ENCODE data around the gene MSH2.

The MSH2 gene

DNA sequence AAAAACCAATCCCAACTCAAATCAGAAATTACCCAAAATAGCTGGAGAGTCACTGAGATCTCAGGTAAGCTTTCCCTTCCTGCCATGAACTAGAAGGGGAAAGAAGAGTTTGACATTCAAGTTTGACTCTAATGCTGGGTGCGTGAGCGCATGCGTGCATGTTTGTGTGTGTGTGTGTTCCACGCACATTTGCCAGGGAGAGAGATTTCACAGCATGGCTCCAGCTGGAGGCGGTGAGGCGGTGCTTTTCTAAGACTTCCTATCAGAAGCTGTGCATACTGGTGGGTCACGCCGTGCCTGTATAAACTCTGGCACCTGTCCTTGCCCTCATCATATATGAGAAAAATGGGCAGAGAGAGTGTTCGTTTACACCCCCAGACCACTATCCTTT is 116.2 kb downstream of the MSH2 start:
- FAIRE-seq, result no peak
- no peak for DNase-seq (ENCODE audit: insufficient read length, low spot score)
- TF ChIP-seq CTCF (IDR thresholded peaks at IDR 0.05; ENCODE audit: insufficient read depth, missing control alignments), result no peak

DNA sequence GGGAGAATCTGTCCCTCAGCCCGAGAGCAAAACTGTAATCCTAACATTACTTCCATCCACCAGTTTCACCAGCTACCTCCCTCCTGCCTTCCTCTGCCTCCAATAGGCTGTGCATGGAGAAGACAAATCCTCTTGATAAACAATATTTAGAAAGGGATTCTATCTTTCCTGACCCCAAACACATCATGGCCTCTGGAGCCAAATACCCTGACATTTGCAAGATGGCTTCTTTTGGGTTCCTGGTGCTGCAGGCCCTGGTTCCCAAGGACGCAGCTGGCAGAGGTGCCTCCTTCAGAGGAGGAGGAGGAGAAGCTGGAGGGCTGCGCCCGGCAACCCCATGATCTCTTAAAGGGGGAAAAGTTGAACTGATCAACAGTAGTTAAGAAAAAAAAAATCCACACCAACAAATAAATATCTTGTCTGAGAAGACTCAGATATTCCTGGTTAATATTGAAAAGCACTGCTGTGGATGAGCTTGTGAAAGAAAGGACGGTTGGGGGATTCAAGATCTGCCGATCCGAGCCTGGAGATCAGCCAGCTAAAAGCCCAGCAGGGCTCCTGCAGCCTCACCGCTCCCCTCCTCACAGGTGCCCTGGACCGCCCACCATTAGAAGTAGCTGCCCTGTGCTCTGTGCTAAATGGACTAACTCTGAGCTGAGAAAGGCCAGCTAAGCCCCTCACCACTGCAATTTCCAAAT is 116.8 kb downstream of the MSH2 start:
- no peak for TF ChIP-seq CTCF (IDR thresholded peaks at IDR 0.05; ENCODE audit: insufficient read depth, missing control alignments)
- DNase-seq (ENCODE audit: insufficient read length, low spot score) (no peak), FAIRE-seq (no peak)

DNA sequence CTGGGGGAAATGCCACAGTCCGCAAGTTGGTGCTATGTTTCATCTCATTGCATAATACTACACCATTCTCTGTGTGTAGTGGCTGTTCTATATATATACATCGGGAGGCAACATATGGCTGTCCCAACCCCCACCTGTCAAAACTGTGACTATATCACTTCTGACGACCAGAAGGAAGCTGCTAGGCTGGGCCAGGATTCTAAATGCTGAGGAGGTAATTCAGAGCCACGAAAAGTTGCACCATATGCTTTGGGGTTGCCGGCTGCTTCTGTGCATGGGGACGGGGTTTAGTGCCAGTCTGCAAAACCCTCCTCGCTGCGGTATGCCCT is 117.3 kb downstream of the MSH2 start:
- FAIRE-seq (no peak), DNase-seq (ENCODE audit: insufficient read length, low spot score) (no peak)
- TF ChIP-seq CTCF (IDR thresholded peaks at IDR 0.05; ENCODE audit: insufficient read depth, missing control alignments), result no peak

DNA sequence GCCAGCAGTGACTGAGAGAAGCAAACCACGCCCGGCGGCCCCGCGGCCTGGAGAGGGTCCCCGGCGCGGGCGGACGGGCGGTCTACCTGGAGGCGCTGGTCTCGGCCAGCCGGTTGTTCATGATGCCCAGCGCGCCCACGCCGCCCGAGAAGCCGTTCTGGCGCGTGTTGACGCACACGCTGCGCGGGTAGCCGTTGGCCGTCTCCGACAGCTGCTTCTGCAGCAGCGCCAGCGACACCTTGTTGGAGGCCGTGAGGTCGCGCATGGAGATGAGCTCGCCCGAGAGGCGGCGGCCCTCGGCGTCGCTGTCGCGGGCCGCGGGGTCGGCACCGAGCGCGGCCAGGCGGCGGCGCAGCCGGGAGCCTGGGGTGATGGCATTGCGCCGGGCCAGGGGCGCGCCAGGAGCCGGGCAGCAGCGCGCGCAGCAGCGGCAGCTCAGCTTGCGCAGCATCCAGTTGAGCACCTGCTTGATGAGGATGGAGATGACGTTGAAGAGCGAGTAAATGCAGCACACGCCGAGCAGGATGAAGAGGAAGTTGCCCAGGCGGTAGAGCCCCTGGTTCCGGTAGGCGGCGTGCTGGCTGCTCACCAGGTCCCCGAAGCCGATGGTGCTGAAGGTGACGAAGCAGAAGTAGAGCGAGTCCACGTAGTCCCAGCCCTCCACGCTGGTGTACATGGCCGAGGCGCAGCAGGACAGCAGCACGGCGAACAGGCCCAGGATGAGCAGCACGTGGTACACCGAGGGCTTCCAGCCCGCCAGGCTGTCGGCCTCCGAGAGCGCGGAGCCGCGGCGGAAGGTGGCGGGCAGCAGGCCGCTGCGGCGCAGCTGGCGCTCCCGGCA is 118.1 kb downstream of the MSH2 start:
- DNase-seq (ENCODE audit: insufficient read length, low spot score), result no peak
- no peak for FAIRE-seq
- no peak for TF ChIP-seq CTCF (IDR thresholded peaks at IDR 0.05; ENCODE audit: insufficient read depth, missing control alignments)

GRCh38 chr2:47521666-47522285 is 118.8 kb downstream of the MSH2 start:
- DNase-seq (ENCODE audit: insufficient read length, low spot score) (no peak), FAIRE-seq (no peak)
- no peak for TF ChIP-seq CTCF (IDR thresholded peaks at IDR 0.05; ENCODE audit: insufficient read depth, missing control alignments)

DNA sequence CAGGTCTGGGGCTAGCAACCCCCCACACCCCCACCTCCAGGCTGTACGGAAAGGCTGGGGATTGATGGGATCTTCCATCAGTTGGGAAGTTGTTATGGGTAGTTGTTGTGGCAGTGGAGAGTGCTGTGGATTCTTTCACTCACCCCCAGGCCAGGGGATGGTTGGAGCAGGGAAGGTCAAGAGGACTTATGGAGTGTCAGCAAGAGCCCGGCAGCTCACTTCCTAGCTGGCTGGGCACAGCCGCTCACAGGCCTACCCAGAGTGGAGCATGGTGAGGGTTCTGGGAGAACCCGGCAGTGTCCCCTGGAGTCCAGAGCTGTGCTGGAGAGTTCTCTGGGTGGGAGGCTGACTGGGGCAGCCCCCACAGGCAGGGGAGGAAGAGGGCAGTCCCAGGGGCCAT is 122.2 kb downstream of the MSH2 start:
- no peak for DNase-seq (ENCODE audit: insufficient read length, low spot score)
- no peak for FAIRE-seq
- TF ChIP-seq CTCF (IDR thresholded peaks at IDR 0.05; ENCODE audit: insufficient read depth, missing control alignments), result no peak

GRCh38 chr2:47528455-47528854 is 125.5 kb downstream of the MSH2 start:
- no peak for DNase-seq (ENCODE audit: insufficient read length, low spot score)
- no peak for TF ChIP-seq CTCF (IDR thresholded peaks at IDR 0.05; ENCODE audit: insufficient read depth, missing control alignments)
- no peak for FAIRE-seq

All from D721Med (cell line).